Measurements from ENCODE around the gene WFDC12. TPM values are rescaled to one million over a fixed set of nuclear protein-coding genes. Genes with fewer than 3 reads are reported as not detected.

Gene WFDC12
- total RNA-seq, 1 donor from 2014 or later: not detected

- DNase-seq (ENCODE audit: low read depth, low spot score): no peak
Measured at GRCh38 chr20:45115386-45115774, 8.9 kb downstream of the WFDC12 start.

- DNase-seq (ENCODE audit: low read depth, low spot score): no peak
Measured at GRCh38 chr20:45114465-45115385, 9.5 kb downstream of the WFDC12 start, which contains the start of gene WFDC5. Gene WFDC5 (minus strand): TSS chr20:45115174. CDS start chr20:45115083, 91 bp downstream.

- DNase-seq (ENCODE audit: low read depth, low spot score): no peak
Measured at GRCh38 chr20:45113865-45114264, 10.4 kb downstream of the WFDC12 start.

GRCh38 chr20:45112754-45113153 is 11.5 kb downstream of the WFDC12 start:
- no peak for DNase-seq (ENCODE audit: low read depth, low spot score)

GRCh38 chr20:45111799-45112471 is 12.3 kb downstream of the WFDC12 start:
- no peak for DNase-seq (ENCODE audit: low read depth, low spot score)

- no peak for DNase-seq (ENCODE audit: low read depth, low spot score)
Measured at GRCh38 chr20:45111285-45111684, 13.0 kb downstream of the WFDC12 start.

GRCh38 chr20:45110301-45110700 is 14.0 kb downstream of the WFDC12 start:
- DNase-seq (ENCODE audit: low read depth, low spot score): no peak

GRCh38 chr20:45109634-45110033 is 14.6 kb downstream of the WFDC12 start:
- DNase-seq (ENCODE audit: low read depth, low spot score): no peak

GRCh38 chr20:45105317-45105716 is 18.9 kb downstream of the WFDC12 start:
- no peak for DNase-seq (ENCODE audit: low read depth, low spot score)

- DNase-seq (ENCODE audit: low read depth, low spot score): peak; percentile 43
Measured at GRCh38 chr20:45104786-45105185, 19.5 kb downstream of the WFDC12 start.

GRCh38 chr20:45103072-45103471 is 21.2 kb downstream of the WFDC12 start:
- DNase-seq (ENCODE audit: low read depth, low spot score): no peak

- DNase-seq (ENCODE audit: low read depth, low spot score): no peak
Measured at GRCh38 chr20:45101333-45101850, 22.9 kb downstream of the WFDC12 start.

- no peak for DNase-seq (ENCODE audit: low read depth, low spot score)
Measured at GRCh38 chr20:45100563-45101245, 23.6 kb downstream of the WFDC12 start, which contains the start of gene KCNS1. Gene KCNS1 (minus strand): TSS chr20:45101127. CDS start chr20:45099236, 1,891 bp downstream.

- DNase-seq (ENCODE audit: low read depth, low spot score): no peak
Measured at GRCh38 chr20:45098103-45098773, 26.0 kb downstream of the WFDC12 start.

- DNase-seq (ENCODE audit: low read depth, low spot score): no peak
Measured at GRCh38 chr20:45097485-45098102, 26.7 kb downstream of the WFDC12 start.

- DNase-seq (ENCODE audit: low read depth, low spot score): no peak
Measured at GRCh38 chr20:45096781-45097180, 27.5 kb downstream of the WFDC12 start.

GRCh38 chr20:45095805-45096238 is 28.4 kb downstream of the WFDC12 start:
- no peak for DNase-seq (ENCODE audit: low read depth, low spot score)

GRCh38 chr20:45094864-45095574 is 29.2 kb downstream of the WFDC12 start:
- no peak for DNase-seq (ENCODE audit: low read depth, low spot score)

GRCh38 chr20:45094201-45094600 is 30.1 kb downstream of the WFDC12 start:
- no peak for DNase-seq (ENCODE audit: low read depth, low spot score)

GRCh38 chr20:45092898-45093297 is 31.4 kb downstream of the WFDC12 start:
- no peak for DNase-seq (ENCODE audit: low read depth, low spot score)

Measured in pulmonary artery endothelial cell (primary cell).